ENCODE measurements around the gene UBR4.

- TF ChIP-seq CTCF (IDR thresholded peaks at IDR 0.05; ENCODE audit: borderline replicate concordance, extremely low read depth, low read length, poor library complexity, severe bottlenecking), result no peak
- TF ChIP-seq EZH2 (IDR thresholded peaks at IDR 0.05; ENCODE audit: borderline replicate concordance, low read depth, low read length, severe bottlenecking), result no peak
Observed at GRCh38 chr1:19112891-19113696, 97.0 kb downstream of the UBR4 start.
